ENCODE data around the gene C1orf105. TPM values are rescaled to one million over a fixed set of nuclear protein-coding genes. Genes with fewer than 3 reads are reported as not detected.

Gene C1orf105
- total and polyA plus RNA-seq, 7 donors = 0.18 to 17.3 (median 1.6) TPM; not detected in 1

DNA sequence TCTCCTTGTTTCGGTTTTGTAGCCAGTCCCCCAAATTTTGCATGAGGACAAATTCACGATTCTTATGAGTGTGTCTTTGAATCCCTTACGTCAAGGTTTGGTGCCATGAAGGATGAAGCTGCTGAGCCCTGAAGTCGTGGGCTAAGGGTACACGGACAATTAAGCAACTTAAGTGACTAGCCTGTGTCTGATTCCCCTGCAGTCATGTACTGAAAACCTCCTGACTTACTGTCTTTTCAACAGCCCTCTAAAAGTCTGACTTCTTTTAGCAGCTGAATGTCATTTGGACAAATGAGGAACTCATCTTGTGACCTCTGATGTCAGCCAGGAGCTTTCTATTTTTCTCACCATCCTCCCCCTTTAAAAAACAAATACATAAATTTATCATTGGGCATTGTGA is 27.1 kb upstream of the C1orf105 start:
- no peak for ATAC-seq
- no peak for TF ChIP-seq CTCF (IDR thresholded peaks at IDR 0.05)
- Histone ChIP-seq H3K4me1 (no peaks in the 10 kb centered on the region), H3K27ac (no peak overlapping the region), H3K27me3 (ENCODE audit: insufficient read depth in 3 of 3, low read length in 2 of 3) (no peaks in the 10 kb centered on the region), H3K9me3 (no peaks in the 10 kb centered on the region), H3K36me3 (ENCODE audit: insufficient read depth in 1 of 2, low read depth in 1 of 2) (no peaks in the 10 kb centered on the region), H3K4me3 (no peak overlapping the region)
- WGBS, 3 donors = 69 to 82% (median 69%) methylated on average over 5 of the region's 5 CpGs
- intact Hi-C loops (cut with DNase I) = no loop called here
- no peak for DNase-seq

GRCh38 chr1:172394141-172394751 is 26.2 kb upstream of the C1orf105 start:
- no peaks in the 10 kb centered on the region for H3K36me3 ChIP-seq (ENCODE audit: insufficient read depth in 1 of 2, low read depth in 1 of 2)
- no peak overlapping the region for H3K4me3 ChIP-seq
- intact Hi-C loops (cut with DNase I) = no loop called here
- no peak for DNase-seq
- H3K27me3 ChIP-seq (ENCODE audit: insufficient read depth in 3 of 3, low read length in 2 of 3) = no peaks in the 10 kb centered on the region
- H3K27ac ChIP-seq = no peak overlapping the region
- no peak for TF ChIP-seq CTCF (IDR thresholded peaks at IDR 0.05)
- ATAC-seq = no peak
- no peaks in the 10 kb centered on the region for H3K9me3 ChIP-seq
- H3K4me1 ChIP-seq = no peaks in the 10 kb centered on the region
- 36 to 69% (median 47%) methylated on average over 4 of the region's 4 CpGs for WGBS, 3 donors

DNA sequence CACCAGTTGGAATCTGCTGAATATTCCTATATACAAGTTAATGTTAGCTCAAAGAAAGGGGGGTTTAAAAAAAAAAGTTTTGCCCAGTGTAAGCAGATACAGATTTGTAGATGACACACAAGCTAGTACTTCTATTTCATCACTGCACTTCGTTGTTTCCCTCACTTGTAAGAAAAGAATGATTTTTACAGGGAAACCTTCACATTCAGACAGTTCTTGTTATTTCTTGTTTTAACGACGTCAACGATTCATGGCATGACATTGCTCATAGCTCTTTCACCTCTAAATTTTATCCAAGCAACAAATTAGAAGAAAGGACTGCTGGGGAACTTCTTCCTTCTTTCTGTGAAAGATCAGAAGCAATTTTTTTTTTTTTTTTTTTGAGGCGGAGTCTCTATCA is 25.7 kb upstream of the C1orf105 start:
- H3K4me3 ChIP-seq = no peak overlapping the region
- H3K27me3 ChIP-seq (ENCODE audit: insufficient read depth in 3 of 3, low read length in 2 of 3) = no peaks in the 10 kb centered on the region
- 90 to 93% (median 90%) methylated on average over 5 of the region's 5 CpGs for WGBS, 3 donors
- no peaks in the 10 kb centered on the region for H3K4me1 ChIP-seq
- ATAC-seq (no peak), DNase-seq (no peak)
- H3K36me3 ChIP-seq (ENCODE audit: insufficient read depth in 1 of 2, low read depth in 1 of 2) = no peaks in the 10 kb centered on the region
- TF ChIP-seq CTCF (IDR thresholded peaks at IDR 0.05) = no peak
- no peaks in the 10 kb centered on the region for H3K9me3 ChIP-seq
- no peak overlapping the region for H3K27ac ChIP-seq
- intact Hi-C loops (cut with DNase I) = loop anchor here in 1 of 2 donors (5.0 kb wide), 2 partner anchors 258 to 393 kb away; no protein-coding TSS in a partner anchor

DNA sequence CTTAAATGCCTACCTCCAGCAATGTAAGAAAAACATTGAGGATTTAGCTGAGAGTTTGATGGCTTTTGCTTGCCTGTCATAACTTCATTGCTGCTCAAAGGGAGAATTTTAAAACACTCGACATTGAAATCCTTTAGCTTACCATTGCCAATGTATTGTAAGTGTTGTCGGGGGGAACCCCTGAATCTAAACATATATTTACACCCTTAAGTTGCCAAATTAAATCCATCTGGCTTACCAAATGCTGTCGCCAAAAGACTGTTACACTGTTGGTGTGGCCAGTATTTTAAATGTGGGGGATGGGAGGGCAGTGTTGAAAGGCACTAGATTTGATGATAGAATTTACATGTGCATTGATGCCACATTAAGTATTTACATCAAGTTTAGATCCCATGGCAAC is 24.9 kb upstream of the C1orf105 start:
- Histone ChIP-seq H3K4me3 (no peak overlapping the region), H3K36me3 (ENCODE audit: insufficient read depth in 1 of 2, low read depth in 1 of 2) (no peaks in the 10 kb centered on the region), H3K4me1 (no peaks in the 10 kb centered on the region), H3K27ac (no peak overlapping the region), H3K9me3 (no peaks in the 10 kb centered on the region), H3K27me3 (ENCODE audit: insufficient read depth in 3 of 3, low read length in 2 of 3) (no peaks in the 10 kb centered on the region)
- no peak for TF ChIP-seq CTCF (IDR thresholded peaks at IDR 0.05)
- intact Hi-C loops (cut with DNase I) = loop anchor here in 1 of 2 donors (5.0 kb wide), 2 partner anchors 258 to 393 kb away; no protein-coding TSS in a partner anchor
- no peak for DNase-seq
- 89 to 95% (median 92%) methylated on average over 3 of the region's 3 CpGs for WGBS, 3 donors
- no peak for ATAC-seq

GRCh38 chr1:172397221-172397620 is 23.3 kb upstream of the C1orf105 start:
- Histone ChIP-seq H3K27ac (no peak overlapping the region), H3K4me3 (no peak overlapping the region), H3K4me1 (no peaks in the 10 kb centered on the region), H3K36me3 (ENCODE audit: insufficient read depth in 1 of 2, low read depth in 1 of 2) (no peaks in the 10 kb centered on the region), H3K27me3 (ENCODE audit: insufficient read depth in 3 of 3, low read length in 2 of 3) (no peaks in the 10 kb centered on the region), H3K9me3 (no peaks in the 10 kb centered on the region)
- DNase-seq = no peak
- WGBS, 3 donors = 79 to 87% (median 84%) methylated on average over 3 of the region's 3 CpGs
- intact Hi-C loops (cut with DNase I) = loop anchor here in 1 of 2 donors (5.0 kb wide), 2 partner anchors 260 to 395 kb away; no protein-coding TSS in a partner anchor
- TF ChIP-seq CTCF (IDR thresholded peaks at IDR 0.05) = no peak
- ATAC-seq = no peak

Data from psoas muscle (tissue), 8 donors.